AG09309 (cell line): Measurements from ENCODE around the gene LCN2.

ENCODE experiments used
- DNase-seq: peaks from one replicate; pipeline ENCODE4 v3.0.0-alpha.2; 2010; ENCODE audit warnings: low read depth
- H3K4me3 ChIP-seq: 2 replicates; pipeline ENCODE4 v1.5.1; 2011; ENCODE audit warnings: mild to moderate bottlenecking, low read depth, low read length, moderate library complexity; ENCODE audit not compliant: control insufficient read depth
- TF ChIP-seq, protein P1 (sequence below): IDR thresholded peaks from 2 replicates; pipeline ENCODE4 v1.5.1; 2011; ENCODE audit warnings: mild to moderate bottlenecking, low read depth, low read length, inconsistent platforms; ENCODE audit not compliant: insufficient read depth, control insufficient read depth; ENCODE audit errors: missing control alignments

LCN2 gene

DNA sequence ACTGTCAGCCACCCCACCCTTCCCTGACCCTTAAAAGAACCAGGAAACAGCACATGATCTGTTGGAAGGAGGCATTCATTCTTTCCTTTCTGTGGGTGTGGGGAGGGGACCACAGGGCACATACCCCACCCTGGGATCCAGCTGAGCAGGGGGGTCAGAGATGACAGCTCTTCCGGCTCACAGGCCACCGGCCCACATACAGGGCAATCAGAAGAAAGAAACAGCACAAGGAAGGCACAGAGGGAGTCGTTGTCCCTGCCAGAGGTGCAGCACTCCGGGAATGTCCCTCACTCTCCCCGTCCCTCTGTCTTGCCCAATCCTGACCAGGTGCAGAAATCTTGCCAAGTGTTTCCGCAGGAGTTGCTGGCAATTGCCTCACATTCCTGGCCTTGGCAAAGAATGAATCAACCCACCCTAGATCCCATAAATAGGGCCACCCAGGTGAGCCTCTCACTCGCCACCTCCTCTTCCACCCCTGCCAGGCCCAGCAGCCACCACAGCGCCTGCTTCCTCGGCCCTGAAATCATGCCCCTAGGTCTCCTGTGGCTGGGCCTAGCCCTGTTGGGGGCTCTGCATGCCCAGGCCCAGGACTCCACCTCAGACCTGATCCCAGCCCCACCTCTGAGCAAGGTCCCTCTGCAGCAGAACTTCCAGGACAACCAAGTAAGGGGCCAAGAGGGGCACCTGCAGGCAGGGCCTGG, at the start of gene LCN2:
Gene LCN2, plus strand, starts transcription at position 453 of the 701 bp plus-strand sequence. Its CDS starts 73 bp downstream, at position 526.
- no peak for DNase-seq
- H3K4me3 ChIP-seq, result no peak within 1 kb of the TSS
- TF ChIP-seq, protein P1, sequence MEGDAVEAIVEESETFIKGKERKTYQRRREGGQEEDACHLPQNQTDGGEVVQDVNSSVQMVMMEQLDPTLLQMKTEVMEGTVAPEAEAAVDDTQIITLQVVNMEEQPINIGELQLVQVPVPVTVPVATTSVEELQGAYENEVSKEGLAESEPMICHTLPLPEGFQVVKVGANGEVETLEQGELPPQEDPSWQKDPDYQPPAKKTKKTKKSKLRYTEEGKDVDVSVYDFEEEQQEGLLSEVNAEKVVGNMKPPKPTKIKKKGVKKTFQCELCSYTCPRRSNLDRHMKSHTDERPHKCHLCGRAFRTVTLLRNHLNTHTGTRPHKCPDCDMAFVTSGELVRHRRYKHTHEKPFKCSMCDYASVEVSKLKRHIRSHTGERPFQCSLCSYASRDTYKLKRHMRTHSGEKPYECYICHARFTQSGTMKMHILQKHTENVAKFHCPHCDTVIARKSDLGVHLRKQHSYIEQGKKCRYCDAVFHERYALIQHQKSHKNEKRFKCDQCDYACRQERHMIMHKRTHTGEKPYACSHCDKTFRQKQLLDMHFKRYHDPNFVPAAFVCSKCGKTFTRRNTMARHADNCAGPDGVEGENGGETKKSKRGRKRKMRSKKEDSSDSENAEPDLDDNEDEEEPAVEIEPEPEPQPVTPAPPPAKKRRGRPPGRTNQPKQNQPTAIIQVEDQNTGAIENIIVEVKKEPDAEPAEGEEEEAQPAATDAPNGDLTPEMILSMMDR, result no peak

DNA sequence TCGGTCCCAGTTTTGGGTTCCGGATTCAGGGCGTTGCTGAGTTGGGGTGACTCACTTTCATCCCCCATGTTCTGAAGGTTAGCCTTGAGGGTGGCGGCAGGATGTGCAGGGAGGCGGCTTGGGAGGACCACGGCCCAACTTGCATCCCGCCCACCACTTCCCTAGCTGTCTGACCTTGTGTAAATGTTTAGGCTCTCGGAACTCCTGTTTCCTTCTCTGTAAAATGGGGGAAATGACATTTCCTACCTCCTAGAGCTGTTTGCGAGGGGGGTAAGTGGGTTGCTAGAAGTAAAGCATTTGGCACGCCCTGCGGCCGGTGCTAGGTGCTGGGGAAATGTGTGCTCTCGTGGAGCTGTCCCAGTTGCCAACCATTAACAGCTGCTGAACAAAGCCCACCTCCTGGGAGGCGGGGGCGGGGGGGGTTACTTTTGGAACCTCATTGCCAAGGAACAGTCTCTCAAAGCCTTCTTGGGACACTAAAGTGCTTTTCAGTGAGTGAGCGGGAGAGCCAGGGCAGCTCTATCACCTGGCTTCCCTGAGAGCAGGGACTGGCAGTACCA, 49.2 kb upstream of the LCN2 start:
- no peak overlapping the region; the same call in 1 of the 2 replicates for H3K4me3 ChIP-seq
- DNase-seq, result no peak
- TF ChIP-seq, protein P1, result no peak

DNA sequence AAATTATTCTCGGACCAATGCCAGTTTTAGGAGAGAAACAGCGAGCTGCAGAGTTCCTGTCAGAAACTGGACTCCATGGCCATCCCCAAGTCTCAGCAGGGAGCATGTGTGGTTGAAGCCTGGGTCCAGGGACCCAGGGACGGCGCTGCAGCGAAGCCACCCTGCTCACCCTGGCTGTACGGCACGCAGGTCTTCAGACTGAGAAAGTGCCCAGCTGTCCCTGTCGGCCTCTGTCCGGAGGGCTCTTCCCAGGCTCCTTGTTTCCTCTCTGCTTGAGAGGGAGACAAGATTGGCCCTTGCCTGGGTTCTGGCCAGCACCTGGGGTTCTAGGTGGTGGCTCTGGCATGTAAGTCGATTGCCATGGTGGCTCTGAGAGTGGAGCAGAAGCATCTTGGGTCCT, 48.7 kb upstream of the LCN2 start:
- no peak for DNase-seq
- no peak overlapping the region for H3K4me3 ChIP-seq
- TF ChIP-seq, protein P1, result no peak

DNA sequence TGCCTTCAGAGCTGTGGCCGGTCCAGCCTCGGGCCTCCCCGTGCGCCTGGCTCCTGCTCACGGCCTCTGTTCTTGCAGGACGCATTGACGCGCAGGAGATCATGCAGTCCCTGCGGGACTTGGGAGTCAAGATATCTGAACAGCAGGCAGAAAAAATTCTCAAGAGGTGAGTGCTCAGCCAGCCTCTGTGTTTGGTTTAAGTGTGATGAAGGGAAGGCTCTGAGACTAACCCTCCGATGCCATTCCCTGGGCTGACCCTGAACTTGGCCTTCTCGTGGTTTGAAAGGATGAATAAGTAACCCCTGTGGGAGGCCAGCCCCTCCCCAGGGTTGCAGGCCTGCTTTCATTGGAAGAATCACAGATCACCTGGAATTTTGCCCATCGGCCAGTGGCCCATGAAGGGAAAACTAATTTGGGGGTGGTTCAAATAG, 48.0 kb upstream of the LCN2 start:
- no peak overlapping the region for H3K4me3 ChIP-seq
- TF ChIP-seq, protein P1, result no peak
- DNase-seq, result no peak

DNA sequence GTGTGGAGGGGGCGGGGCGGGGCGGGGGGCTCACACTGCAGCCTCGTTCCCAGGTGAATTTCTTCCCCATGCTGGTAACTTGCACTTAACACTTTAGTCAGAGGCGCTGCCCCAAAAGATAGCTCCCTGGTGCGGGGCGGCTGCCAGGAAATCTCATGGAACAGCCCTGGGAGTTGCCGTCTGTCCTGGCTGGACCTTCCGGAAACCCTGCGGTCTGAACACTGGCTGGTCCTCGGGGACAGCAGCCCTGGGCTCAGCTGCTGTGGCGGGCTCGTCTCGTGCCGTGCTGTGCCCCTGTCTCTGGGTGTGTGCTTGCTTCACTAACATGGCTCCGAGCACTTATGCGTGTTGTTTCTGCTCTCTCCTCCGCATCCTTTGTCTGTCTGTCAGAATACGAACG, 47.6 kb upstream of the LCN2 start:
- TF ChIP-seq, protein P1, result no peak
- no peak for DNase-seq
- H3K4me3 ChIP-seq, result no peak overlapping the region

DNA sequence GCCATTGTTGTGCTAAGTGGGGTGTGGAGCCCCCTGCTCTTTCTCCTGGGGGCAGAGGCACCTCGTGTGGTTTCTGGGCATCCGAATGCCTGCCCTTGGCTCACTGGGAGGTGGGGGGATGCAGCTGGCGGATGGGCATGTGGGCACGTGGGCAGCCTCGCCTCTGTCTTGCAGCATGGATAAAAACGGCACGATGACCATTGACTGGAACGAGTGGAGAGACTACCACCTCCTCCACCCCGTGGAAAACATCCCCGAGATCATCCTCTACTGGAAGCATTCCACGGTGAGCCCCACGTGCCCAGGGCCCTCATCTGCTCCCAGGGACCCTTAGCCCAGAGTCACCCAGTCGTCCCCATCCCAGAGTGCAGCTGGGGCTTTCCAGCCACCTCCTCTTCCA, 47.1 kb upstream of the LCN2 start:
- H3K4me3 ChIP-seq, result no peak overlapping the region
- TF ChIP-seq, protein P1, result no peak

More for the DNA sequence above, 47.1 kb upstream of the LCN2 start:
- DNase-seq, result no peak
